ENCODE results near the gene TLE6.
"Not testable (repeated sequence)": the region's sequence is repeated elsewhere in the genome, so short reads cannot be mapped to it uniquely, and the experiment has no call there.

Gene TLE6

DNA sequence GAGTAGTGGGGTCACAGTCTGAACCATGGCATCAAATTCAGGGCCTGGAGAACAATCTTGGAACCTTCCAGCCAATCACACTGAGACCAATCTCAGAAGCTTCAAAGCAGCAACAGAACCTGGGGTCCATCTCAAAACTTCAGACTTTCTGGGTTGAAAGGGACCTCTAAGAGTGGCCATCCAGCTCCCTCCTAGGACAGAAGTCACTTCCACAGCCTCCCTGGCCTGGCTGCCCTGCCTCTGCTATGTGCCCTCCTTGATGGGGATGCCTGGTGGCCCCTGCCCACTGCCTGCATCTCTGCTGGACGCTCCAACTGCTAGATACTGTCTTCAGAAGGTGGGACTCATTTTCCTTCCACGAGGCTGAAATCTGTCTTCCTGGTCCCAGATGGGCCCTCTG, 49.9 kb downstream of the TLE6 start:
- no peak for DNase-seq (ENCODE audit: low read depth in 2 of 3, low spot score in 2 of 3)

GRCh38 chr19:3027981-3028304, 50.6 kb downstream of the TLE6 start:
- no peak for DNase-seq (ENCODE audit: low read depth in 2 of 3, low spot score in 2 of 3)

DNA sequence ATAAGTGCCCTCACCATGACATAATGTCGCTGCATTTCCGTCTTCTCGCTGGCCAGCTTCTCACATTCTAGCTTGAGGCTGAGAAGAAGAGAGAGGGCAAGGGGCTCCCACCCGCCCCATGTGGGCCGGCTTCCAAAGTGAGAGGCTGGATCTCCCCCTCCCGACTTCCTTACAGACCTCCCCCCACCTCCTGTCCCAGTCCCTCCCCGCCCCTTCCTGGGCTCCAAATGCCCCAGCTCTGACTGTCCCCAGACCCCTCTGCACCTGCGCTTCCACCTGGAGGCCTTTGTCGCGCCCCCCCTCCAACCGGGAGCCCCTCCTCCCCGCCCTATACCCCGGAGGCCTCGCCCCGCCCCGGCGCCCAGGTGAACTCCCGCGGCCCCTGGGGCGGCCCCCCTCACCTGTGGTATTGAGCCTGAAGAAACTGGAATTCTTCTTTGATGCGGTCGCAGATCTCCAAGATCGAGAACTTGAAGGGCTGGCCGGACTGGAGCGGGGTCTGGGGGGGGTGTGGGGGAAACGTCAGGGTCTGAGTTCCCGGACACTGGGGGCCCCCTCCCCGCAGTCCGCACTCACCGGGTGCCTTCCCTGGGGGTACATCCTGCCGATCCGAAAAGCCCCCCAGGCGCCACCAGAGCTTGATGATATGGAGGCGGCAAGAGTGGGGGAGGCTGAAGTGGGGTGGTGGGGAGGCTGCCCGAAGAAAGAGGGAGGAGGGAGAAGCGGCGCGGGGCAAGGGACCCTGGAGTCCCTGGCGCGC, 51.1 kb downstream of the TLE6 start:
- DNase-seq (ENCODE audit: low read depth in 2 of 3, low spot score in 2 of 3) = no peak

DNA sequence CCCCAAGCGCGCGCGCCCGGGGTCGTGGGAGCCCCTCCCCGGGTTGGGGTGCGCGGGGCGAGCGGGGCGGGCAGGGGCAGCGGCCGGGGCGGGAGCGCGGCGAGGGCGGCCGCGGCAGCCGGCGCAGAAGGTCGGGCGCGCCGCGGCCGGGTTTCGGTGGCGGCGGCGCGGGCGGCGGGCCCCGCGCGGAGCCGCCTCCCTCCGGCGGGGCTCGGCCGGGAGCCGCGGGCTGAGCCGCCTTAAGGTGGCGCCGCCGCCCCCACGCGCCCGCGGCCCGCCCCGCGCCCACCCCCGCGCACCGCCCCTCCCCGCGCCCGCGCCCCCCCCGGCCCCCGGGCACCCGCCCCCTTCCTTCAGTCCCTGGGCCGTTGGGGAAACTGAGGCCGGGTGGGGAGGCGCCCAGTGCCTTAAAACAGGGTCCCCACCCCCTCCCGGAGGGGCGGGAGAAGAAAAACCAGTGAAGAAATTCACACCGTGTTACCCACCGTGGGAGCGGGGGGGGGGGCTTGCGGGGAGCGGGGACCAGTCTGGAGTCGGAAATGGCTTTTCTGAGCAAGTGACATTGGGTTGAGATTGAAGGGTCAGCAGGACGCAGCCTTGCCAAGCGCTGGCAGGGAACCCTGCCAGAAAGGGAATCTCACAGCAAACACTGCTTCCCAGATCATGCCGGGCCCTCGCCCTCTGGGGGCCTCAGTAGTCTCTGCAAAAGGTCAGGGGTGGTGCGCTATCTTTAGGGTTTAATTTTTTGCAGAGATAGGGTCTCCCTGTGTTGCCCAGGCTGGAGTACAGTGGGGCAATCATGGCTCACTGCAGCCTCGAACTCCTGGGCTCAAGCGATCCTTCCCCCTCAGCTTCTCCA, 51.9 kb downstream of the TLE6 start, which contains the start of gene TLE2:
Gene TLE2, minus strand, starts transcription at position 216 of the 859 bp plus-strand sequence. CDS start 376 bp downstream, outside the sequence.
- no peak for DNase-seq (ENCODE audit: low read depth in 2 of 3, low spot score in 2 of 3)

GRCh38 chr19:3031607-3031867, 54.2 kb downstream of the TLE6 start:
- no peak for DNase-seq (ENCODE audit: low read depth in 2 of 3, low spot score in 2 of 3)

DNA sequence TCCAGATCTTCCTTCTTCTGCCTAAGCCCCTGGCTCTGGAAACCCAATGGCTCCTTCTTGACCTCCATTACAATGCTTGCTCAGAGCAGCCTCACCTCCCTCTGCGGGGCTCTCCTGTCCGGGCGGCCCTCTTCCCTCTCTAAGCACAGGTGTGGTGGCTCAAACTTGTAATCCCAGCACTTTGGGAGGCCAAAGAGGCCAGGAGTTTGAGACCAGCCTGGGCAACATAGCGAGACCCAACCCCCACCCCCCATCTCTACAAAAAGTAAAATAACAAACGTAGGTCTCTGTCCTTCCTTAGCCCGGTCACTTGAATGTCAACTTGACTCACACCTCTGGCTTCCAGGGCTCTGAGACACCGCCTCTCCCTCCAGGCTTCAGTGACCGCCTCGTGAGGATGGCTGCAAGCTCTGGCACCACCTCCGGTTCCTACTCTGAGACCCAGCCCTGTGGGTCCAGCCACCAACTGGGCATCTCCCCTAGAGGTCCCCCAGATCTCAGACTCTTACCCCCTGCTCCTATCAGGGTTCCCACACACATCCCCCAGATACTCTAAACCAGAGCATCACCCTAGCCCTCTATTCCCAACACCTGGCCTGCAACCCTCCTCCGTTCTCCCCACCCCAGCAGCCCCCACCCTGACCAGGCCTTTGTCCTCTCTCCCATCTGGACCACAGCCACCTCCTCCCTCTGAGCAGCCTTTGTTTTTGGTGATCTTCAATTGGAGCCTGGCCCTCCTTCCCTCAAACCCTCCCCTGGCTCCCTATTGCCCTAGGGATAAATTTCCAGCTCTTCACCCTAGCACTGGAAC, 56.4 kb downstream of the TLE6 start:
- no peak for DNase-seq (ENCODE audit: low read depth in 2 of 3, low spot score in 2 of 3)

DNA sequence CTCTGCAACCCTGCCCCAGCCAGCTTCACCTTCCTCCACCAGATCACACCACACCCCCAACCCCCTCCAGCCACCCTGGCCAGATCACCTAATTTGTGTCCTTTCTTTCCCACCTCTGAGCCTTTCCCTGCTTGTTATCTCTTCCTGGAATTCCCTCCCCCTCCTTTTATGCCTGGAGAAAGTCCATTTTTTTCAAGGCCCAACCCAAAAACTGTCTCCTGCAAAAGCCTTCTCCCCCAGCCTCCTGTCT, 57.0 kb downstream of the TLE6 start:
- DNase-seq (ENCODE audit: low read depth in 2 of 3, low spot score in 2 of 3) = no peak

DNA sequence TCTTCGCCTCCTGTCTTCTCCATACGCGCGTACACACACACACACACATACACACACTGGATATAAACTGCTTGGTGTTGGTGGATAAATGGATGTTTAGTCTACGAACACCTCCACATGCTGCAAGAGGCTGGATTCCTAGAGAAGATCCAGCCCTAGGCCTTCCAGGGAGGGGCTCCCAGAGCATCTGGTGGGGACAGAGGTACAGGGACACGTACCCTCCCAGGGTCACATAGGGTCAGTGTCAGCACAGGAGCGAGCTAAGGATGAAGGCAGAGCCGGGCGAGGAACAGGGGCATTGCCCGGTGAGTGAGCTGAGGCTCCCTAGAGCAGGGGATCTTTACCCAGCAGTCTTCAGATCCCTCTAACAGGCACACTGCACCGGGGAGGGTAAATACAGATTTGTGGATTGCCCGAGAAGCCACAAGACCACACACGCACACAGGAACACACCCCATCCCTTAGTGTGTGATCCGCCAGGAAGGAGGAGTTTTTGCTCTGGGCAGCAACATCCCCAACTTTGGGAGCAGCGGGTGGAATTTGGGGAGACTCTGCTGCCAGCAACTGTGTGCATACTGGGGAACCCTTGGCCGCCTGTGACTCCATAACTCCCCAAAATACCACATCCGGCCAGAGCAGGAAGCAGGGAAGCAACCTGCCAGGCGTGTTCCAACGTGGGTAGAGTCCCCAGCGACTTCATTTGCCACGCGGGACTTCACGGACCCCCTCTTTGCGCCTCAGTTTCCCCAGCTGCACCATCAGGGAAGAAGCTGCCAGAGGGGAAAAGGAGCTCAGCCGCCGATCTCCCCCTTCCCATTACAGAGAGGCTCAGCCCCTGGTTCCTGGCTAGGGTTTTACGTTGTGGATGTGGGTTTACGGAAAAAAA, 57.5 kb downstream of the TLE6 start:
- DNase-seq (ENCODE audit: low read depth in 2 of 3, low spot score in 2 of 3) = peak in 1 of 3 experiments; percentile 29

DNA sequence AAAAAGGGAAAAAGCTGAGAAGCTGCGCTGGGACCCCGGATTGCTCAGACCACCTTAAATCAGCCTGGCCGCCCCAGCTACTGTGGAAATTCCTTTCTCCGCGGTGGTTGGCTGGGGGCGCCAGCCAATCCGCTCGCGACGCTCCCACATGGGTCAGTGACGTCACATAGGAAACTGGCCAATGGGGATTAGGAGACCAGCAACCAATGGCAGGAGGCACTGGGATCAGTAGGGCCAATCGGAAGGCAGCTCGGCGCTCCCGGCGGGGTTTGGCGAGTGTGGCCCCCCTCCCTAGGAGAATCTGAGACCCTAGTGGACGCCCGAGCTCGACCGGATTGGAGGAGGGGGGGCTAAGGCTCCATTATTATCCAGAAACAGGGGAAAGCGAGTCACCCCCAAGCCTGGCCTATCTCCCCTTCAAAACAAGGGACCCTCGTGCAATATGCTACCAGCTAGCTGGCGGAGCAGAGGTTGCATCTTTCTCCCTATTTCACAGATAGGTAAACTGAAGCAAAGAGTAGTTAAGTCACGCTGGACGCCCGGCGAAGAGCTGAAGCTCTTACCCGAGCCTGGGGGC, 58.3 kb downstream of the TLE6 start:
- DNase-seq (ENCODE audit: low read depth in 2 of 3, low spot score in 2 of 3) = peak; percentile 85 to 95 (median 86)

DNA sequence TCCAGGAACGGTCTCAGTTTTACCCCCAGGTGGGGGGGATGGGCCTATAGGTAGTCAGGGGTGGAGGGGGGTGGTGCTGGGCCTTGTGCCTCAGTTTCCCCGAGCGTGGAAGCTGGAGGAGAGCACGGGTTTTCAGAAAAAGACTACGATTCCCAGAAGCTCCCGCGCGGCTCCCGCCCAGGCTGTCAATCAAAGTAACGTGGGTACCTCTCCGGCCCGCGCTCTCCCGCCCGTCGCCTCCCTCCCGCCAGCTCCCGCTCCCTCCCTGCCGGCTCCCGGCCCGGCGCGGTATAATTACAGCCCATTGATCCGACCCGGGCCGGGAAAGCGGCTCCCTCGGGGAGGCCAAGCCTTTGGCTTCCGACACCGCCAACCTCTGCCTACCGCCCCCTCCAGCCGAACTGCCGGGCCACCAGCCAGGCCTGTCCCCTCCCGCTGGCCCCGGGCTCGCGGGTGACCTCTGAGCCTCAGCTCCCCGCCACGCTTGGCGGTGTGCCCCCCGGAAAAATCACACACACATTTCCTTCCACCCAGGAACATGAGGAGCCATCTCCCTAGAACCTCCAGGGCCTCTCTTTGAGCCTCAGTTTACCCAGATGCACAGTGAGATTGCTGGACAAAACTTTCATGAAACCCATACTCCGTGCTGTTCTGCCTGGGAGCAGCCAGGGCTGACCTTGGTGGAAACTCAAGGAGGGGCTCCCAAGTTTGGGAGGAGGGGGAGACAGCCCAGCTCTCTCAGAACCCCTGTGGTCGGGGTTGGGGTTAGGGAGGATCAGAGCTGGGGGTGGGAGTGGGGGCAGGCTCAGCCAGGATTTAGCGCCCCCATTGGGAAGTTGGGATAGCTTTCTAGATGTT, 59.0 kb downstream of the TLE6 start:
- DNase-seq (ENCODE audit: low read depth in 2 of 3, low spot score in 2 of 3) = peak; percentile 66 to 69 (median 68)

GRCh38 chr19:3036977-3037544, 59.7 kb downstream of the TLE6 start:
- not testable (repeated sequence) for DNase-seq (ENCODE audit: low read depth in 2 of 3, low spot score in 2 of 3)

DNA sequence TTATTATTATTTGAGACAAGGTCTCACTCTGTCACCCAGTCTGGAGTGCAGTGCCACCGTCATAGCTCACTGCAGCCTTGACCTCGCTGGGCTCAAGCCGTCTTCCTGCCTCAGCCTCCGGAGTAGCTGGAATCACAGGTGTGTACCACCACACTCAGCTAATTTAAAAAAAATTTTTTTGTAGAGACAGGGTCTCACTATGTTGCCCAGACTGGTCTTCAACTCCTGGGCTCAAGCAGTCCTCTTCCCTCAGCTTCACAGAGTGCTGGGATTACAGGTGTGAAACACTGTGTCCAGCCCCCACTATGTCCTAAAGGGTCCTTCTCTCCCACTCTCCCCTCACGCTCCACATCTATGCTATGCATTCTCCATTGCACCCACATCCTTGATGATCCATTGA, 60.9 kb downstream of the TLE6 start:
- DNase-seq (ENCODE audit: low read depth in 2 of 3, low spot score in 2 of 3) = no peak

- DNase-seq (ENCODE audit: low read depth in 2 of 3, low spot score in 2 of 3) = no peak
Measured at GRCh38 chr19:3039125-3039524, 61.8 kb downstream of the TLE6 start.

GRCh38 chr19:3039641-3040077, 62.3 kb downstream of the TLE6 start:
- DNase-seq (ENCODE audit: low read depth in 2 of 3, low spot score in 2 of 3) = no peak

DNA sequence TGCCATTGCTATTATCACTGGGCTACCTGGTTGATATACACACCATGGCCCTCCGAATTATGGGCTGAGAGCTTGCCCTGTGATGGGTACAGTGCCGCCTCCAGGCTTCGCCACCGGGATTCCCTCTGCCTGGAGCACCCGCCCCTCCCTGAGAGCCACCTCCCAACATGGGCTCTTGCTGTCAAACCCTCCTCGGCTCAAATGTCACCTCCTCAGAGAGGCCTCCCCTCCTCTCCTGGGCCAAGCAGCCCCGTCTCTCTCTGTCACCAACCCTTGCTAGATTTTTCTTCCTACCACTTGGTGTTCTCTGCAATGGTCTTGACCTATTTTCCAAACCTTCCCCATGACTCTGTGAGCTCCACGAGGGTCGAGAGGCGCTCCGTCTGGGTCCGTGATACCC, 64.0 kb downstream of the TLE6 start:
- DNase-seq (ENCODE audit: low read depth in 2 of 3, low spot score in 2 of 3) = no peak

DNA sequence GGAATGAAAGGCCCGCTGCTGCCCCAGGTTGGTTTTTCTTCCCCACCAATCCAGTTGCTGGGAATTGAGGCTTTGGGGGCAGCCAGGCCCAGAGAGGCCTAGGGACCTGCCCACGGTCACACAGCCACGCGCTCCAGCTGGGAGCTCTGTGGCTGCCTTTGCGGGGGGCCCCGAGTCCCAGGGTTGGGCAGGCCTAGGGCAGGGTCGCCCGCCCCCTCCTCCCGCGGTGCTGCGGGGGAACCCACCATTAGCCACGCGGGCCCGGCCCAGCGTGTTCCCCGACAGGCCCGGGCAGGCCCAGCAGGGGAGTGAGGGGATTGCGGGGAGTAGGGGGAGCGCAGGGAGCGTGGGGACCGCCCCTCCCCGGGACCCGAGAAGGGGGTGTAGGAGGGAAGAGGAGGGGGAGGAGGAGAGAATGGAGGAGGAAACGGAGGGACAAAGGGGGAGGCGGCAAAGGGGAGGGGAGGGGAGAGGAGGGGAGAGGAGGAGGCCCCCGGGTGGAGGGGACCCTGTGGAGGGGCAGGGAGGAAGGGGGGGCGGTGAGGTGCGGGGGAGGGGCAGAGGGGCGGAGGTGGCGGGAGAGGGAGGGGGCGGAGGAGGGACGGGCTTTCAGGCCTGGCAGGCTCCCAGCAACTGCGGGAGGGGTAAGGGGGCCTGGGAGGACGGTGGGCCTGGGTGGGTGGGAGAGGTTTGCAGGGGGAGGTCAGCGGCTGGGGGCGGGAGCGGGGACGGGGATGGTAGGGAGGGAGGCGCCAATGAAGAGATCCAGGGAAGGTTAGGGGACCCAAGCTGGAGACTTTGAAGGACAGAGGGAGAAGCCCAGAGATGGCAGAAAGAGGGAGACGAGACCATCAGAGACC, 64.6 kb downstream of the TLE6 start:
- DNase-seq (ENCODE audit: low read depth in 2 of 3, low spot score in 2 of 3) = no peak

DNA sequence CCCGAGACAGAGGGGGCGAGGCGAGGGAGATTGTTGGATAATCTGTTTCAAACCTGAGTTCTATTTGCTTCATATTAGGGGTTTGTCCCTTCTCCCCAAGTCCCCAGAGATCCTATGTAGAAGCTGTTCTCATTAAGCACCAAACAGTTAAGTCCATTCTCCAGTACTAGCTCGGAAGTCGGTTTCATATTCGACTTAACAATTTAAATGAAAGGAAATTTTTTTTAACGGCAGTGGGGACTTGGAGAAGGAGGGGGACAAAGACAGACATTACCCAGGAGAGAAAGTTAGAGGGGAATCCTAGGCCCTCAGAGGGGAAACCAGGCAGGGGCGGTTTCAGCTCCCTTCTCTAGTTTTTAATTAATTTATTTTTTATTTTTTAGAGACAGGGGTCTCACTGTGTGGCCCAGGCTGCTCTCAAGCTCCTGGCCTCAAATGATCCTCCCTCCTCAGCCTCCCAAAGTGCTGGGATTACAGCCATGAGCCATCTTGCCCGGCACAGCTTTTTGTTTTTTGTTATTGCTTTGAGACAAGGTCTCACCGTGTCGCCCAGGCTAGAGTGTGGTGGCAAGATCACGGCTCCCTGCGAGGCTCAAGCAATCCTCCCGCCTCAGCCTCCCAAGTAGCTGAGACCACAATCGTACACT, 65.4 kb downstream of the TLE6 start:
- DNase-seq (ENCODE audit: low read depth in 2 of 3, low spot score in 2 of 3) = no peak

All from activated CD8-positive, alpha-beta memory T cell treated with anti-CD3 and anti-CD28 coated beads for 48 hours (primary cell).